Activated CD8-positive, alpha-beta memory T cell treated with anti-CD3 and anti-CD28 coated beads, Interleukin-2, amount 50 U/mL, for 1 hour (primary cell): ENCODE data around the gene UNKL.

Experiments
- DNase-seq: peaks from one replicate; pipeline ENCODE4 v3.0.0-alpha.2; 2020; ENCODE audit errors: extremely low read depth

Gene UNKL

DNA sequence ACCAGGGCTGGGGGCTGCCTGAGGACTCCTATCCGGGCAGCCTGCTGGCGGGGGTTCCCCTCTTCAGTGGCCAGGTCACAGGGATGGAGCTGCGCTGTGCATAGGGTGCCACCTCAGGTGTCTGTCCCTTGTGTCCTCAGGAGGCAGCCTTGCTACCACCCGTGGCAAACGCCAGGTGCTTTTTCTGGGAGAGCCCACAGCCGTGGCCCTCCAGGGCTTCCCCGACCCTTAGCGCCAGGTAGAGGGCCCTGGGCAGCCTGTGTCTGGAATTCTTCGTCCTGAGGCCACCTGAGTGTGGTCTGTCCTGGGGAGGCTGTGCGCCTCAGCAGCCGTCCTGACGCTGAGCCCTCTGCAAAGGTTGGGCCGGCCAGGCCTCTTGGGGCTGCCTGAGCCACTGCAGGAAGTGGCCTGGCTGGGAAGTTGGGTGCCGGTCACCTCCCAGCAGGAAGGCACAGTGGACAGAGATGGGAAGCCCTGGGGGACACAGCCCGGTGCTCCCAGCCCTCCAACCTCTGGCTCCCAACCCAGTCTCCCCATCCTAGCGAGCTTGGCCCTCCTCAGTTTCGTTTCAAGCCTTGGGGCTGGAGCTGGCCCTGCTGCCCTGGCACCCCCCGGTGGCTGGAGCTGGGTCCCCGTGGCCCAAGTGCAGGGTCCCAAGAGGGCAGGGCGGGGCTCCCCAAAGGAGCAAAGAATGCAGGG lies 88.7 kb downstream of the UNKL start:
- no peak for DNase-seq

DNA sequence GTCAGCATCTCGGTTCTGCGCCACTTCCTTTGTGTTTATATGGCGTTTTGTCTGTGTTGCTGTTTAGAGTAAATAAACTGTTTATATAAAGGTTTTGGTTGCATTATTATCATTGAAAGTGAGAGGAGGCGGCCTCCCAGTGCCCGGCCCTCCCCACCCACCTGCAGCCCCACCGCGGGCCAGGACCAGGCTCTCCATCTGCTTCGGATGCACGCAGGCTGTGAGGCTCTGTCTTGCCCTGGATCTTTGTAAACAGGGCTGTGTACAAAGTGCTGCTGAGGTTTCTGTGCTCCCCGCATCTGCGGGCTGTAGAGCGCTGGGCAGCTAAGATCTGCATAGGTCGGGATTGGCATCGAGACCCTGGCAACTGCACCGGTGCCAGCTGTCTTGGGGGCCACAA lies 89.2 kb downstream of the UNKL start:
- no peak for DNase-seq

DNA sequence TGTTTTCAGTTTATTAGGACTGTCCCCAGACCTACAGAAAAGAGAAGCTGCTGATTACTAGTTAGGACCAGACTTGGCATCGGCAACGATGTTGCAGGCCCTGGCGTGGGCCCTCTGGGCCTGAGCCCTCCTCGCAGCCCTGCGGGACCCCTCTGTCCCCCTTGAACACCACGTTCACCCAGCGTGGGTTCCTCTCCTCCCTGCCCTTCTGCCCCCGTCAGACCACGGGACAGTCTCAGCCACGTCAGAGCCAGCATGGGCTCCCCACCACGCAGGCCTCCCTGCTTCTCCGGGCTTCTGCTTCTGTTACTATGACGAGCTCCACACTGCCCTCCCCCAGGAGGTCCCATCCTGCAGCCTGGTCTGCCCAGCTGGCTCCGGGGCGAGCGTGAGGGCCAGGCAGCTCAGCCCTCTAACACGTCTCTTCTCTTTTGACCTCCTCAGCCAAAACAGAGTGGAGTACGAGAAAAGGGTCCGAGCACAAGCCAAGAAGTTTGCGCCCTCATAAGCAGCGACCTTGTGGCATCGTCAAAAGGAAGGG lies 90.1 kb downstream of the UNKL start:
- DNase-seq: no peak

DNA sequence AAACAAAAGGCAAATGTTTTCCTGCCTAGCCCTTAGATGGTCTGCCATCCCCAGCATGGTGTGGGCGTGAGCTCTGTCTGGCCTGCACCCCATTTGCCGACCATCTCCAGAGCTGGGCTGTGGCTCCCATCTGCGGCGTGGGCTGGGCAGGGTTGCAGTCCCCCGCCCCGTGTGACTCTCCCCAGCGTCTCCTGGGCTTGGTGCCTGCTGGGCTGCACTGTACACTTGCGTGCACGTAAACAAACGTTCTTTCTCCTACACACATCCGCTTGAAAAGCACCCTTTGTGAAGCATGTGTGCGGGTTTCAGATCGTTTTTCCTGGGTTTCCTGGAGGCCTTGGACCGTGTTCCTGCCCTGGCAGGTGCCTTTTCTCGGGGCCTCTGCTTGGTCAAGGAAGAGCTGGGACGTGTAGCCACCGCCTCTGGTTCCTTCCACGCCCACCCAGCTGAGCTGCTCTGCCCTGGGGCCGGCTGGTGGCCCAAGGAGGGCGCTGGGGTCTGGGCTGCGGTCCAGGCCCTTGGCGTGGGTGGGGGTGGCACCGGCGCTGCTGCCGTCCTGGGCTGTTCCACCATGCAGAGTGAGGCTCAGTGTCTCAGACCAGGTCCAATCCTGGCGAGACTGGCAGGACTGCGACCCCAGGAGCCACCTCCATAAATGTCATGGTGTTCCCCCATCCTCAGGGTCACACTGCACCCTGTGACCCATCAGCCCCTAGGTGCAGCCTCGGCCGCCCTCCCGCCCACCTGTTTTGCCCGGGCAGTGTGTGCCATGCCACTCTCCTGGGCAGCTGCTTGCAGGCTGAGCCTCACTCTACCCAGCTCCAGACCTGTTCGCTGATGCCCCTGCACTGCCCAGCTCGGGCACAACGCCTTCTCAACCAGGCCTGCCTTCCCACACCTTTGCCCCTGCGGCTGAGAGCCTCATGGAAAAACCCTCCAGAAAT lies 90.9 kb downstream of the UNKL start:
- DNase-seq: no peak

DNA sequence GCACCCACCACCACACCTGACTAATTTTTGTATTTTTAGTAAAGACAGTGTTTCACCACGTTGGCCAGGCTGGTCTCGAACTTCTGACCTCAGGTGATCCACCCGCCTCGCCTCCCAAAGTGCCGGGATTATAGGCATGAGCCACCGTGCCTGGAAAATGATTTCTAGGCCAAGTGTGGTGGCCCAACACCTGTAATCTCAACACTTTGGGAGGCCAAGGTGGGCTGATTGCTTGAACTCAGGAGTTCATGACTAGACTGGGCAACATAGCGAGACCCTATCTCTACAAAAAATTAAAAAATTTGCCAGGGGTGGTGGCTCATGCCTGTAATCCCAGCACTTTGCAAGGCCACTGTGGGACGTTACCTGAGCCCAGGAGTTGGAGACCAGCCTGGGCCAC lies 92.1 kb downstream of the UNKL start:
- DNase-seq: no peak

DNA sequence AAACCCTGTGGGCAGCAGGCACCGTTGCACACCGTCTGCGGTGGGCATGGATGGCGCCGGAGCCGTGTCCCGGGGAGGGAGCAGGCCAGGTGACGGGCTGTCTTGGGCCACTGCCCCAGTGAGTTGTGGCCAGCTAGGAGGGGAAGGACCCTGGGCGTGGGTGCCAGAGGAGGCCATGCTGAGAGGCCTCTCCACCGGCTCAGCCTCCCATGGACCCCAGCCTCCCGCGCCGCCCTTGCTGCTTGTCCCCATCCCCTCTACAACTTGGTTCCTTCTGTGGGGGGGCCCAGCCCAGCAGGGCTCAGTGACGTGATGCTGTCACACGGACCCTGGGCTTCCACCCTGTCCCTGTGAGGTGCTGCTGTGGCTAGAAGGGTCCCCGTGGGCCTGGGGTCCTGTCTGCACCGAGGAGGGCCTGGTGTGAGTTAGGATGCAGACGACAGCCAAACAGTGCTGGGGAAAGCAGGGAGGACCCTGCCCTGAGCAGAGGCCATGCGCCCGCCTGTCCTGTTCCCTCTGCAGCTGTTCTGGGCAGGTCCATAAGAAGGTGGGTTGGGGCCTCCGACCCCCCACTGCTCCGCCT lies 93.8 kb downstream of the UNKL start:
- no peak for DNase-seq

DNA sequence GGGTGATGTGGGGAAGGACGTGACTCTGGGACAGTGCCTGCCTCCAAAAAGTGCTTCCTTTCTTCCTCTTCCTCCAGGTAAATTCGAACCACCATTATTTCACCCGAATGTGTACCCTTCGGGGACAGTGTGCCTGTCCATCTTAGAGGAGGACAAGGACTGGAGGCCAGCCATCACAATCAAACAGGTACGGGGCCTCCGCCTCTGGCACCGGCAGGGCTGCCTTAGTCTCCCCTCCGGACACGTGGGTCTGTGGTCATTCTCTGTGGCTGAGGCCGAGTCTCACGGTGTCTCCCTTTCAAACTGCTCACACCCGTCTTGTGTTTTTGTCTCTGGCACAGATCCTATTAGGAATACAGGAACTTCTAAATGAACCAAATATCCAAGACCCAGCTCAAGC lies 94.4 kb downstream of the UNKL start:
- no peak for DNase-seq

DNA sequence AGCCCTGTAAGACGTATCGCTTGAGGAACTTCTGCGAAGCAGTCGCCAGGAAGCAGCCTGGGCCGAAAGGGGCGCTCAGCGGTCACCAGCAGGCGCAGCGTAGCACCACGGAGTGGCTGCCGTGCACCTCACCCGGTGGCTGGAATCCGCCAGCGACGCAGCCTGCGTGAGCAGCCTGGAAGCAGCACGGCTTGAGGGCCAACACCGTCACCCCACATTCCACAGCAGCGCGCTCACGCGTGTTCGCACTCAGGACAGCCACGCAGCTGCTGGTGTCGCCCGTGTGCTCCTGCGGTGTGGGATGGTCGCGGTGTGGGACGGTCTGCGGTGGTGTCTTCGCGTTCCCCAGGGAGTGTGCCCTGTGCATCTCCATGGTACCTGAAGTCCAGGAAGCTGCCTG lies 95.5 kb downstream of the UNKL start:
- DNase-seq: no peak

DNA sequence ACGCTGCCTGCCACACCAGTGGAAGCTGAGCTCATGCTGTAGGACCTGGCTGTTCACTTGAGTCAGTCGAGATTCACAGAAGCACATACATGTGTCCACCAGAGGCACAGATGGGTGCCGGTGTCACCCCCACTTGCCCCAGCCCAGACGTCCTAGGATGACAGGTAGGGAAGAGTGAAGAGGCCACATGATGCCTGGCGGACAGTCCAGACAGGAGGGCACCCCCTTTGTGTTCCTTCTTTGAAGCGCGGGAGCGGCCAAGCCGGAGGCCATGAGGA lies 96.3 kb downstream of the UNKL start:
- no peak for DNase-seq

DNA sequence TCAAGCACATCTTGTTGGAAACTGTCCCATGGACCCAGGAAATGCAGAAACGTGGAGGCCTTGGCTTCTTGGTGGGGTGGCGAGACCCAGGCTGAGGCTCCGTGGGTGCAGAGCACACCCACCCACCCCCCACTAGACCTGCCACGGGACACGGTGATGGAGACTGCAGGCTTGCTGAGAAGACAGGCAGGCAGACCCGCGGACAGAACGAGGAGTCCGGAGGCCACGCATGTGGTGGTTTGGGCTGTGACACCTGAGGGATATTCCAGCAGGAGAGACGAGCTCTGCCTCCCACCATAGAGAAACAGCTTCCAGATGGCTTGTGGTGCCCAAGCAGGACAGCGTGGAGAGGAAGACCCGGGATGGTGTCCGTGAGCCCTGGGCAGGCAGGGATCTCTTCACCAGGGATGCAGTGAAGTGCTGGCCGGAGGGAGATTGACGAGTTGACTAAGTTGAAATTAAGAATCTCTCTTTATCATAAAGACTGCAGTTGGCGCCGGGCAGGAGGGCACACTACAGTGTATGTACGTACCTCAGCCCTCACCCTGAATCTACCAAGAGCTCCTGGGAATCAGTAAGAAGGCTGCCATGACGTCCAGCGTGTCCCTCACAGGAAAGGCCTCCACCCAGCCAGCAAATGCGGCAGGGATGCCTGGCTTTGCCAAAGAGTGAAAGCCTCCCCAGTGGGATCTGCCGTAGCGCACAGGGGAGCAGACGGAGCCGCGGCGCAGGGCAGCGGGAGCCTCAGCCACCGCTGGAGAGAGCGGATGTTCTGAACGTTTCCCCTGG lies 96.8 kb downstream of the UNKL start:
- no peak for DNase-seq

DNA sequence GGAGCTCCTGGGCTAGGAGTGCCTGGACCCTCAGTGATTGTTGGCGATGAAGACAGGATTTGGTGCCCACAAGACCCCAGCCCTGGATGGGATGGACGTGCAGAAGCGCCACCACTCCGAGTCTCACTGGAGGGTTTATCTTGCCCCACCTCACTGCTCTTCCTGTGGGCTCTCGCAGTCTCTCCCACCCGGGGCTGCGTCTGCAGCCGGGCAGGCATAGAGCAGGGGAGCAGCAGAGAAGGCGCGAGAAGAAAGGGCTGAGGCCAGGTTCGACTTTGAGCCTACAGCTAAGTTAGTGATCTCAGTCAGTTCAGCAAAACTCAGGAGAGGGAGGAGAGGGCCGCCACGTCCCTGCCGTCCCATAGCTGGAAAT lies 98.5 kb downstream of the UNKL start:
- DNase-seq: no peak

DNA sequence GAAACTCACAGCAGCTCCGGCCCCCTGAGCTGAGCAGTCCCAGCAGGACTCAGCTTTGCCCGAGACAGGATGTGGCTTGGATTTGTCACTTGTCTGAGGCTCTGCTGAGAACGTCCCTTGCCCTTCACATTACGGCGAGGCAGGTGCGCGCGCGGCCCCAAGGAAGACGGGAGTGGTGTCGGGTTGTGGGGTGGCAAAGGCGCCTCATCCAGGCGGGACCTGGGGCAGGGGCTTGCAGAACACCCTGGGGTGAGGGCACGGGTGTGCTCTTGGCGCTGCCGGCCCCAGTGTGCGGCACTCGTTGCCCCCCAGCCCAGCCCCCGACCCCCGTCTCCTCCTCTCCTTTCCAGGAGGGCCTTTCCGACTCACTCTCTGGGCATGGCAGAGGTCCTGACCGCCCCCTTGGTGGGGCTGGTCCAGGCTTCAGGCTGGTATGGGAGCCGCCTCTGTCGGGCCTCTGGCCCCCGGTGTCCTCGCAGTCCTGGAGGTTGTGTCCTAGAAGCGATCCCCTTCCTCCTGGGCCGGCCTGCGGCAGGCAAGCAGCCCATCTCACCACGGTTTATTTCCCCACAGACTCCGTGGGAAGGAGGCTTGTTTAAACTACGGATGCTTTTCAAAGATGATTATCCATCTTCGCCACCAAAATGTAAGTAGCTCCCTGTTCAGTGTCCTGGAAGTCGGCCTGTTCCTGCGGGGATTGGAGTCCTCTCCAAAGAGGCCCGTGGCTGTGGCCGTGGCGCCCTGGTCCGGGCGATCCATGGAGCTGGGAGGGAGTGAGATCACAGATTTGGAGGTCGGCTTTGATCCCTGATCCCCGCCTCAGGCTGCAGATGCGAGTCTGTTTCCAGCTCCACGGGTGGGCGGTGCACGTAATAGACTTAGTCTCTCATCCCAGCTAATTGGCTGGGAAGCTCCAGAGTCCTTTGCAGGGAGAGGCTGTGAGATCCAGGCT lies 99.1 kb downstream of the UNKL start:
- no peak for DNase-seq

DNA sequence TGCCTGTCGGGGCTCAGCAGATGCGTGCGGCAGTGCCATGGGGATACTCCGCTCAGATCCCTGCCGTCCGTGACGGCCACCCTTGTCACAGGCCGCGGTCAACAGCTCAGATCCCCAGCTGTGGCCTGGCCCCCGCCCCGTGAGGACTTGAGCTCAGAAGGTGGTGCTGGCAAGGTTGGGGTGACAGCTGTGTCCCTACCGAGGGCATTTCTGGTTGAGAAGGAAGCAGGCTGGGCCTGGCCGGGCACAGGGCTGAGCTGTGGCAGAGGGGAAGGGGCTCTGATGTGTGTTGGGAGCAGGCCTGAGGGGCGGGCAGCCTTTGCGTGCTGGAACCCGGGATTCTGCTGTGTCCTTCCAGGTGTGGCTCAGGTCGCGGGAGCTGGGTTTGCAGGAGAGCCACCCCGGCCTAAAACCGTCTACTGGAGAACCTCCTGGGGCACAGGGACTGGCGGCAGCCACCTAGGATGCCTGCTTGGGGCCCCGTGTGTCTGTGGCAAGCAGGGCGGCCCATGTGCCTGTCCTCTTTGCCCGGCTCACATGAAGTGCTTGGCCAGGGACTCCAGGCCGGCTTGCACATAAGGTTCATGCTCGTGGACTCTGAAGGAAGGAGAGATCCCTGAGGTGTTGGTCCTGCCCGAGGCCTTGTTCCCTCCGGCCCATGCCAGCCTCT lies 100.0 kb downstream of the UNKL start:
- DNase-seq: no peak

DNA sequence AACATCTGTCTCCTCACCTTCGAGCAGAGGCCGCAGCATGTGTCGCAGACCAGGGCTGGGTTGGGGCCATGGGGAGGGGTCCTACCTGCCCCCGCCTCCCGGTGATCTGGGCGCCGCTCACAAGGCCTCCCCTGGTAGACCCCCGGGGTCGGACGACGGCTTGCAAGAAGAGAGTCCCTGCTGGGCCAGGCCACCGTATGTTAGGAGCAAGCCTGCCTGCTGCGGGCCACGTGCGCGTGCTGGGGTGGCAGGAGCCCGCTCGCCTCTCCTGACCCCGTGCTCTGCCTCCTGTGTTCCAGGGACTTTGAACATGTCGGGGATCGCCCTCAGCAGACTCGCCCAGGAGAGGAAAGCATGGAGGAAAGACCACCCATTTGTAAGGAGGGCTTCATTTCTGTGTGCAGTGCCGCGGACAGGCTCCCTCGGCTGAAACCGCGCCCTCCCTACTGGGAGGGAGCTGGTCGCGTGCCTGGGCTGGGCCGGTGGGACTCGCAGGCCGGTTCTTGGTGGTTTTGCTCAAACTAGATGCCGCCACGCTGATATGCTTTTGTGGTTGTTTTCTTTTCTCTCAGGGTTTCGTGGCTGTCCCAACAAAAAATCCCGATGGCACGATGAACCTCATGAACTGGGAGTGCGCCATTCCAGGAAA lies 100.7 kb downstream of the UNKL start:
- no peak for DNase-seq
